Measurements from ENCODE around the gene DHRS12. TPM values are rescaled to one million over a fixed set of nuclear protein-coding genes. Genes with fewer than 3 reads are reported as not detected.

The DHRS12 gene
- total RNA-seq, 1 experiment from 2014 or later = 2.7 TPM

- no peak for DNase-seq (ENCODE audit: low spot score)
These were observed 3.1 kb upstream of the DHRS12 start for GRCh38 chr13:51807041-51807440.

GRCh38 chr13:51806566-51806965 is 2.6 kb upstream of the DHRS12 start:
- peak; percentile 20 for DNase-seq (ENCODE audit: low spot score)

- DNase-seq (ENCODE audit: low spot score) = no peak
These were observed 2.0 kb upstream of the DHRS12 start for GRCh38 chr13:51805925-51806324.

GRCh38 chr13:51805313-51805712 is 1.4 kb upstream of the DHRS12 start:
- no peak for DNase-seq (ENCODE audit: low spot score)

GRCh38 chr13:51804295-51805172 is 571 bp upstream of the DHRS12 start:
- DNase-seq (ENCODE audit: low spot score) = no peak

- no peak for DNase-seq (ENCODE audit: low spot score)
These were observed 1.1 kb downstream of the DHRS12 start for GRCh38 chr13:51802631-51803418.

GRCh38 chr13:51801631-51802099 is 2.3 kb downstream of the DHRS12 start:
- DNase-seq (ENCODE audit: low spot score) = peak; percentile 10

- no peak for DNase-seq (ENCODE audit: low spot score)
These were observed 3.5 kb downstream of the DHRS12 start for GRCh38 chr13:51800486-51800885.

- no peak for DNase-seq (ENCODE audit: low spot score)
These were observed 4.7 kb downstream of the DHRS12 start for GRCh38 chr13:51799261-51799660.

GRCh38 chr13:51797664-51798488 is 6.1 kb downstream of the DHRS12 start:
- DNase-seq (ENCODE audit: low spot score) = peak; percentile 48

GRCh38 chr13:51796546-51796945 is 7.4 kb downstream of the DHRS12 start:
- no peak for DNase-seq (ENCODE audit: low spot score)

GRCh38 chr13:51795419-51795818 is 8.5 kb downstream of the DHRS12 start:
- DNase-seq (ENCODE audit: low spot score) = no peak

GRCh38 chr13:51794964-51795363 is 9.0 kb downstream of the DHRS12 start:
- no peak for DNase-seq (ENCODE audit: low spot score)

- peak; percentile 13 for DNase-seq (ENCODE audit: low spot score)
These were observed 10.2 kb downstream of the DHRS12 start for GRCh38 chr13:51793570-51794271.

GRCh38 chr13:51786425-51787265 is 17.3 kb downstream of the DHRS12 start:
- DNase-seq (ENCODE audit: low spot score) = no peak

- peak; percentile 43 for DNase-seq (ENCODE audit: low spot score)
These were observed 18.1 kb downstream of the DHRS12 start for GRCh38 chr13:51785712-51786424.

GRCh38 chr13:51784097-51784496 is 19.9 kb downstream of the DHRS12 start:
- no peak for DNase-seq (ENCODE audit: low spot score)

- no peak for DNase-seq (ENCODE audit: low spot score)
These were observed 20.4 kb downstream of the DHRS12 start for GRCh38 chr13:51783428-51784094.
